Measurements from ENCODE around the gene ZNF773. TPM values are rescaled to one million over a fixed set of nuclear protein-coding genes. Genes with fewer than 3 reads are reported as not detected.
A peak's percentile ranks its signal among the peaks of the same experiment; 100 is the strongest.
"Not testable (repeated sequence)": the region's sequence is repeated elsewhere in the genome, so short reads cannot be mapped to it uniquely, and the experiment has no call there.

Gene ZNF773
- 10 to 100 TPM in 1 of 10 donors, 1 to 10 TPM in 9; 5.1 to 11.8 (median 7.4) TPM for polyA plus RNA-seq (ENCODE audit: insufficient read length in 10 of 10)
- long read RNA-seq, donor 1, partial matches to known transcripts, result 0 of 2 reads
- long read RNA-seq, donor 1, other reads (novel, unspliced or antisense), result 0 of 2 reads
- long read RNA-seq, donor 2, partial matches to known transcripts, result 0 of 1 reads
- long read RNA-seq, donor 2, other reads (novel, unspliced or antisense), result 0 of 1 reads
- long read RNA-seq, donor 3, result 0 reads
- long read RNA-seq, donor 4, result 0 reads
- long read RNA-seq, donor 5, partial matches to known transcripts, result 0 of 2 reads
- long read RNA-seq, donor 5, other reads (novel, unspliced or antisense), result 0 of 2 reads
- long read RNA-seq, donor 6, partial matches to known transcripts, result 0 of 1 reads
- long read RNA-seq, donor 6, other reads (novel, unspliced or antisense), result 0 of 1 reads
- long read RNA-seq, donor 7, partial matches to known transcripts, result 0 of 2 reads
- long read RNA-seq, donor 7, other reads (novel, unspliced or antisense), result 0 of 2 reads
- long read RNA-seq, donor 8, partial matches to known transcripts, result 0 of 1 reads
- long read RNA-seq, donor 8, other reads (novel, unspliced or antisense), result 0 of 1 reads
- long read RNA-seq, donor 9, result 0 reads

DNA sequence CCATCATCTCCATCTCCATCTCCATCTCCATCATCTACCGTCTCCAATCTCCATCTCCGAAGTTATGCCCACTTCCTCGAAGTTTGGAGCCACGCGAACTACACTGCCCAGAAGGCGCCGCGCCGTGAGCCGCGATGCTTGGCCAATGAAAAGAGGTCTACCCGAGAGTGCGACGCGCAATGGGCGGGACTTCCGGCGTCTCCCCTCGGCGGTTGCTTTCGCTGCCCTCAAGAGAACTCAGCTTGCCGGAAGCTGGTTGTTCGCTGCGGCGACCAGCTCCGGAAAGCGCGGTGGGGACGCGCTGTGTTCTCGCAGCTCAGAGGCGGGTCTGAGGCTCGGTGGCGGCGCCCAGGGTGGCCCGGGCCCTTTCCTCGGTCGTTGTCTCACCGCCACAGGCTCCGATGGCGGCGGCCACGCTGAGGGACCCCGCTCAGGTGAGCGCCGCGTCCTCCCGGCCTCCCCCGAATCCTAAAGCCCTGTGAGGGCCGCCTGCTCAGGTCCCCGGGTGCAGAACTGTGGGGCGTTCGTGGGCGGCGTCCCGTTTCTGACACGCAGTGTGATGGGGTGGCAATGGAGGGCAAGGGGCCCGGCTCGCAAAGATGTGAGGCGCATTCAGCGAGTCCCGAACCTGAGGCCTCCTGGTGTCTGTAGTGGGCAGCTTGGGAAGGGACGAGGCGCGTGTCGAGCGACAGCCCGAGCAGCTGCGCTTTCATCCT, at the start of gene ZNF773:
TSS of gene ZNF773 (plus strand) at position 259 of the 716 bp plus-strand sequence. CDS start at position 402, 143 bp downstream.
- DNase-seq, result peak; percentile 95 to 98 (median 97)

GRCh38 chr19:57452307-57452706, 47.4 kb upstream of the ZNF773 start:
- DNase-seq, result no peak

DNA sequence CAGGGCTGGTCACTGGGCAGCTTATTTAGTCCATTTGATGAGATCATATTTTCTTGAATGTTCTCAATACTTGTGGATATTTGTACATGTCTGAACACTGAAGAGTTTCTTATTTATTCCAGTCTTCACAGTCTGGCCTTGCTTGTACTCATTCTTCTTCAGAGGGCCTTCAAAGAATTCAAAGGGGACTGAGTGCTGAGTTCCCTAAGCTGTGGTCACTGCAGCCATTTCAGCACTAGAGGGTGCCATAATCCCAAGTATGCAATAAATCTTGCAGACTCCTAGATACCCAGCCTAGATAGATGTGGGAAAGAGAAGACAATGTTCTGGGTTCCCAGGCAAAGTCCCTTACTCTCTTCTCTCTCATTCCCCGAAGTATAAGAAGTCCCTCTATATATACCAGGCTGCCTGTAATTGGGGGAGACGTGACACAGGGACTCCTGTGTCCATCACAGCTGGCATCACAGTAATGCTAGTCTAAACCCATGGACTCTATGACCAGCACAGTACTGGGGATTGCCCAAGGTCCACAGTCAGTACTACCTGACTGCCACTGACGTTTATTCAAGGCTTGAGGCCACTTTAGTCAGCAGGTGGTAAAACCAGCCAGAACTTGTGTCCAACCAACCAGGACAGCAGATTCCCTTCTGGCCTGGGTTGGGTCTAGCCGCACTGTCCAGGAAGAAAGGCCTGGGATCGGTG, 33.9 kb upstream of the ZNF773 start:
- DNase-seq, result no peak

DNA sequence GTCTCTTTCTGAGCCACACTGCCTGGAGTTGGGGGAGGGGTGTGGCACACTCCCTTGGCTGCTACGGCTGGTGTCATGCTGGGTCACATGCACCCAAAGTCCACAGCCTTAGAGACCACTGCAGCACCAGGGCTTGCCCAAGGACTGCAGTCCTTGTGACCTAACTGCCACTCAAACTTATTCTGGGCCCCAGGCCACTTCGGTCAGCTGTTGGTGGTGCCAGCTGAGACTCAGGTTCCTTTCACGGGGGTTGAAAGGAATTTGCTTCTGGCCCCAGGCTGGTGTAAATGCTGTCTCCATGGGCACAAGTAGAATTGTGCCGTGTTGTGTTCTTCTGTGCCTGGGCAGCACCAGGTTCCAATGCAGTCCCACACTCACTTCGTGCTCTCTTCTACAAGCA, 33.2 kb upstream of the ZNF773 start:
- no peak for DNase-seq

DNA sequence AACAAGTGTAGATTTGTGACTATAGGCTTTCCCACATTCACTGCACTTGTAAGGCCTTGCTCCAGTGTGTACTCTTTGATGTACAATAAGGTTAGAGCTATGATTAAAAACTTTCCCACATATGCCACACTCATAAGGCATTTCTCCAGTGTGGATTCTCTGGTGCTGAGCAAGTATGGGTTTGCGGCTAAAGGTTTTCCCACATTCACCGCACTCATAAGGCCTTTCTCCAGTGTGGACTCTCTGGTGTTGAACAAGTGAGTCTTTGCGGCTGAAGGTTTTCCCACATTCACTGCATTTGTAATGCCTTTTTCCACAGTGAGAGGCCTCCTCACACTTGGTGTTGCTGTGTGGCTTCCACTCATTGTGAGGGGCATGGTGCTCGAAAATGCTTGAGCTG, 26.1 kb upstream of the ZNF773 start:
- no peak for DNase-seq

GRCh38 chr19:57477191-57478008, 22.3 kb upstream of the ZNF773 start, which contains the start of gene ZNF772:
Gene ZNF772 (minus strand): TSS chr19:57477566. CDS start chr19:57477309, 257 bp downstream.
- DNase-seq, result peak; percentile 93 to 96 (median 94)

DNA sequence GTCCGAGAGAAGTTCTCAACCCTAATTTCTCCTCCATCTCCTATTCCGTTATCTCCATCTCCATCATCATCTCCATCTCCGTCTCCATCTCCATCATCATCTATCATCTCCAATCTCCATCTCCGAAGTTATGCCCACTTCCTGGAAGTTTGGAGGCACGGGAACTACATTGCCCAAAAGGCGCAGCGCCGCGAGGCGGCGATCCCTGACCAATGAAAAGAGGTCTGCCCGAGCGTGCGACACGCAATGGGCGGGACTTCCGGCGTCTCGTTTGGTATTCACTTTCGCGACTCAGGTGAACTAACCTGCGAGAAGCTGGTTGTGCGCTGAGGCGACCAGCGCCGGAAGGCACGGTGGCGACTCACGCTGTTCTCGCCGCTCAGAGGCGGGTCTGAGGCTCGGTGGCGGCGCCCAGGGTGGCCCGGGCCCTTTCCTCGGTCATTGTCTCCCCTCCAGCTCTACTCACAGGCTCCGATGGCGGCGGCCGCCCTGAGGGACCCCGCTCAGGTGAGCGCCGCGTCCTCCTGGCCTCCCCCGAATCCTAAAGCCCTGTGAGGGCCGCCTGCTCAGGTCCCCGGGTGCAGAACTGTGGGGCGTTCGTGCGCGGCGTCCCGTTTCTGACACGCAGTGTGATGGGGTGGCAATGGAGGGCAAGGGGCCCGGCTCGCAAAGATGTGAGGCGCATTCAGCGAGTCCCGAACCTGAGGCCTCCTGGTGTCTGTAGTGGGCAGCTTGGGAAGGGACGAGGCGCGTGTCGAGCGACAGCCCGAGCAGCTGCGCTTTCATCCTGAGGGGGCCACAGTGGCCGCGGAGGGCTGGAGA, 12.1 kb upstream of the ZNF773 start, which contains the start of gene ZNF419:
TSS of gene ZNF419 (plus strand) at position 274 of the 822 bp plus-strand sequence. CDS start at position 475, 201 bp downstream.
- peak; percentile 88 to 97 (median 95) for DNase-seq

DNA sequence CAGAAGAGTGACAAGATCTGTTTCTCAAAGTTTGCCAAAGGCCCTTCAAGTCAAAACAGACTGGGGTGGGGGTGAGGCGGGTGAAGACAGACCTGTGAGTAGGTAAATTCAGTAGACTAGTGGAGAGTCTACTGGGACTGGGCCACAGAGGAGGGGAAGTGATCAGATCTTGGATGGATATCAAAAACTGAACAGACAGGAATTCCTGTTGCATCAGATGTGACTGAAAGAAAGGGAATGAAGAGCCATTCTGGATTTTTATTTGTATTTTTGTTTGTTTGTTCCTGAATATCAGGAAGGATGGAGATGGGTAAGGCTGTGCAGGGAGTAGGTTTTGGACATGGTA, 11.5 kb upstream of the ZNF773 start:
- DNase-seq, result not testable (repeated sequence)

- DNase-seq, result not testable (repeated sequence)
These were observed 432 bp upstream of the ZNF773 start for GRCh38 chr19:57499332-57499679.

- peak in 1 of 3 donors; percentile 28 for DNase-seq
These were observed 662 bp downstream of the ZNF773 start for GRCh38 chr19:57500400-57500799.

DNA sequence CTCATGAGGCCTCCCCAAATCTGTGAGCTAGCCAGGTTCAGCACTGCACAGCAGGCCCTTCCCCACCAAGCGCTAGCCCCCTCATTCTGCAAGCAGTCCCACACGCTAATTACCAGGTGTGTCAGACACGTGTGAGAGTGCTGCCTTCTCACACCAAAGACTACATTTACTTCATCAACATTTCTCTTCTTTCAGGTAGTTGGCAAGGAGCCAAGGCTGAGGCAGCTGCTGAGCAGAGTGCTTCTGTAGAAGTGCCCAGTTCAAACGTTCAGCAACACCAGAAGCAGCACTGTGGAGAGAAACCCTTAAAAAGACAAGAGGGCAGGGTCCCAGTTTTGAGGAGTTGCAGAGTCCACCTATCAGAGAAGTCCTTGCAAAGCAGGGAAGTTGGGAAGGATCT, 6.4 kb downstream of the ZNF773 start:
- no peak for DNase-seq

GRCh38 chr19:57511484-57511883, 11.7 kb downstream of the ZNF773 start:
- DNase-seq, result no peak

DNA sequence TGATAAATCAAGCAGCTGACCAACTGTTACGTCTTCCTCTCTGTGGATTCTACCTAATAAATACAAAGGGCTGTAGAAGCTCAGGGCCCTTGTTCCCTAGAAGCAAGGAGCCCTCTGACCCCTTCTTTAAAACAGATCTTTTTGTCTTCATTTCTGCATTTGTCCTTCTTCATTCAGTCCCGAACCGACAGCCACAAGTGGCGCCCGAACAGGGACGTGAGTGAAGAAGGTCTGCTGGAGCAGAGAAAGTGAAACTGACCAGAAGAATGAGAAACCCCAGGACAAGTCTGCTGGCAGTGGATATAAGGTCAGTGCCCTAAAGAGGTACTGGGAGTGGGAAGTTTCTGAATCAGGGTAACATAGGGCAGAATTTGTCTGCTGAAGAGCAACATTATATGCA, 13.1 kb downstream of the ZNF773 start:
- DNase-seq, result no peak

GRCh38 chr19:57515255-57515654, 15.5 kb downstream of the ZNF773 start:
- no peak for DNase-seq

DNA sequence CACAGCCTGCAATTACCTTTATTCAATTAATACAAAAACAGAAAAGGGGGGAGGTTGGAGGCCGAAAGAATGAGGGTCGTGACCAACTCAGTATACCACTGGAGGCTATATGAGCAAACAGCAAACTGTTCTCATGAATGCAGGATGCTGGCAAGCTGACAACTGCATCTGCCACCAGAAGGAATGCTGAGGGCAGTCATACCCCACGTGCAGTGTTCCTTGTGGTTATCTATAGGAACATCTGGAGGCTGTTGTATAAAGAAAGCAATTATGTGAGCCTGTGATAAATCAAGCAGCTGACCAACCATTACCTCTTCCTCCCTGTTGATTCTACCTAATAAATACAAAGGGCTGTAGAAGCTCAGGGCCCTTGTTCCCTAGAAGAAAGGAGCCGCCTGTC, 18.3 kb downstream of the ZNF773 start:
- DNase-seq, result not testable (repeated sequence)

DNA sequence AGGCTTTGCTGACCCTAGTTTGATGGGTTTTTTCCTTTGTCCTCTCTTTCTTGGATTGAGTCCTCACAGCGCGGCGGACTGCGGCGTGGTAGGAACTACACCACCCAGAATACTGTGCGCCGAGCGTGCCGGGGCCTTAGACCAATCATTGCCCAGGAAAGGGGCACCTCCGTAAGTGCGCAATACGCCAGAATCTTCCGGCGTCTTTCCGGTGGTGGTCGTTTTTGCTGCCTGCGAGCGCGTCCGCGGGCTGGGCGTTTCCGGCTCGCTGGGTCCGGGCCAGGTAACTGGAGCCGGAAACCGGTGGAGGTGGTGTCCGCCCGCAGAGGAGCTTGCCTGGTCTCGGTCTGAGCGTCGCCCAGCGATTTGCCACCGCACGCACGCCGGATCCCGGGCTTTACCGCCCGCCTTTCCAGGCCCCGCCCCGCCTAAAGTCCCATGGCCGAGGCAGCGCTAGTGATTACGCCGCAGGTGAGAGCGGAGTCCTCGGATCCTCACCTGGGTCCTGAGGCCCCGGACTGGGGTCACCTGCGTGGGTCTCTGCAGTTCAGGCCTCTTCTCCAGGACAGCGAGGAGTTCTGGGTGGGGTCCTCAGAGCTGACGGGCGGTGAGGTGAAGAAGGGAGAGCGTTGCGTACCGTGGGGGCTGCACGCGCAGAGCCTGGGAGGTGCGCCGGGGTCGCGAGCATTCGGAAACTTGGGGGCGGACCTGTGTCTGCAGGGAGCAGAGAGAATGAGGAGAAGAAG, 27.6 kb downstream of the ZNF773 start, which contains the start of gene ZNF549:
TSS of gene ZNF549 (plus strand) at position 221 of the 746 bp plus-strand sequence. CDS start at position 439, 218 bp downstream.
- DNase-seq, result peak; percentile 90 to 96 (median 93)

DNA sequence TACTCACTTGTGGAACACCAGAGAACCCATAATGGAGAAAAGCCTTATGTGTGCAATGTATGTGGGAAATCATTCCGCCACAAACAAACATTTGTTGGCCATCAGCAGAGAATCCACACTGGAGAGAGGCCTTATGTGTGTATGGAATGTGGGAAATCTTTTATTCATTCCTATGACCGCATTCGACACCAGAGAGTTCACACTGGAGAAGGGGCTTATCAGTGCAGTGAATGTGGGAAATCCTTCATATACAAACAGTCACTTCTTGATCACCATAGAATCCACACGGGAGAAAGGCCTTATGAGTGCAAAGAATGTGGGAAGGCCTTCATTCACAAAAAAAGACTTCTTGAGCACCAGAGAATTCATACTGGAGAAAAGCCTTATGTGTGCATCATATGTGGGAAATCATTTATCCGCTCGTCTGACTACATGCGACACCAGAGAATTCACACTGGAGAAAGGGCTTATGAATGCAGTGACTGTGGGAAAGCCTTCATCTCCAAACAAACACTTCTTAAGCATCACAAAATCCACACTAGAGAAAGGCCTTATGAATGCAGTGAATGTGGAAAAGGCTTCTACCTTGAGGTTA, 38.3 kb downstream of the ZNF773 start:
- DNase-seq, result no peak

DNA sequence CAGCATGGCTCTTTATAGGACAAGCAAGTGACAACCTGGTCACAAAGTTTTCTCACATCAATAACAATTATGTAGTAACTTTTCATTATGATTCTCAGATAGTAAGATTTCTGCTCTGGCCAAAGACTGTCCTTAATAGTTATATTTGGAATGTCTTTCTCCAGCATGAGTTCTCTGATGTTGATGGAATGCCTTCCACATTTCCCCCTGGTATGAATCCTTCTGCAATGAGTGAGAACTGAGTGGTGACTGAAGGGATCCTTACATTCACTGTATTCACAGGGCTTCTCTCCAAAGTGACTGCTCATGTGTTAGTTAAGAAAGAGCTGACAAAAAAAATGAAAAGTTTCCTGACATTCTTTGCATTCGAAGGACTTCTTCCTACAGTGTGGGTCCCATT, 46.8 kb downstream of the ZNF773 start:
- DNase-seq, result no peak

GRCh38 chr19:57552432-57552831, 52.7 kb downstream of the ZNF773 start:
- no peak for DNase-seq
